Measurements from ENCODE around the gene KIAA1755. TPM values are rescaled to one million over a fixed set of nuclear protein-coding genes. Genes with fewer than 3 reads are reported as not detected.

The KIAA1755 gene
- total RNA-seq, 1 experiment from 2014 or later, result 0.44 TPM

DNA sequence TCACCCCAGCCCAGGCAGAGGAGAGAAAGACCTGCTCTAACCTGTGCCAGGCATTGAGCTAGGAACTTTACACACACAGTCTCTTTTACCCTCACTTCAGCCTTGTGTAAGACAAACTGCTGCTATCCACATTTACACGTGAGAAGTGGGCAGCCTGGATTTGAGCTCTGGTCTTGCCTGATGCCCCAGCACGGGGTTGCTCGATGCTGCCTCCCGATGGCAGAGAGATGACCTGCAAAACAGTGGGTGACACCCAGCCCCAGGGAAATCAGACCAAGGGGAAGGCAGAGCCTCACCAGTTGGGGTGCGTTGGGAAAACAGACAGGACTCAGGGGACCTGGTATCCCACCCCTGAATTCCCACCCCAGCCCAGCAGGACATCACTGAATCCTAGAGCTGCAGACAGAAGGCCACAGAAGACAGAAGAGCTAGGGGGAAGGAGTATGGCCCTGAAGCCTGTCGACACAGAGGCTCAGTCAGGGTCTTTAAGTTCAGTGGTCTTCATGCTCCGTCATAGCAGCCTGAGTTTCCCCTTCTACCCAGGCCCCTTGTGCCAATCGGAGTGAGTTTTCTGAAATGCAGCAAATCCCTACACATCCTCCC is 44.4 kb upstream of the KIAA1755 start:
- Histone ChIP-seq H2AFZ (ENCODE audit: low read length) (no peak overlapping the region), H3K36me3 (ENCODE audit: low read depth, low read length) (no peaks in the 10 kb centered on the region)
- BruUV-seq (replicated peaks), result no TSS peak

DNA sequence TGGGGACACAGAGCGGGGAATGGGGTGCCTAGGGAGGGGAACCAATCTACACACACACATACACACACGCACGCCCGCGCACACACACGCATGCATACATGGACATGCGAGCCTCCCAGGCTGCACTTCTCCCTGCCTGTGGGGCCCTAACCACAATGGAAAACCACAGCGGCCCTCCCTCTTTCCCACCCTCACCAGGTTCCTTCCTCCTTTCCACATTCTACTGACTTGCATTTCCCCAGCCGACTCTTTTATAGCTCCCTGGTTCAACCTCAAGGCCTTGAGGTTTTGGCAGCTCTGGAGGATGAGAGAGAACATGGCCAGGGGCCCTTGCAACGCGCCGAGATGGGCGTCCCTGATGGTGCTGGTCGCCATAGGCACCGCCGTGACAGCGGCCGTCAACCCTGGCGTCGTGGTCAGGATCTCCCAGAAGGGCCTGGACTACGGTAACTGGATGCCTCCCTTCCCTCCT is 43.4 kb upstream of the KIAA1755 start, which contains the start of gene BPI:
Gene BPI (plus strand): TSS at position 249 of the 472 bp plus-strand sequence. CDS start 68 bp downstream, at position 317.
- Histone ChIP-seq H3K9me3 (ENCODE audit: low read length) (no peaks in the 10 kb centered on the region), H3K4me2 (ENCODE audit: low read length) (no peak within 1 kb of the TSS), H3K9me2 (replicated peaks; ENCODE audit: low read length) (no peaks in the 10 kb centered on the region), H3K79me2 (ENCODE audit: low read length) (no peaks in the 10 kb centered on the region), H4K20me1 (ENCODE audit: low read length) (no peaks in the 10 kb centered on the region), H3K9ac (ENCODE audit: low read length) (no peak within 1 kb of the TSS), H3K4me3 (ENCODE audit: low read length) (no peak within 1 kb of the TSS), H3K27ac (ENCODE audit: low read length) (no peak within 1 kb of the TSS), H3K27me3 (ENCODE audit: low read length) (no peaks in the 10 kb centered on the region), H3K36me3 (ENCODE audit: low read depth, low read length) (no peaks in the 10 kb centered on the region), H2AFZ (ENCODE audit: low read length) (no peak within 1 kb of the TSS), H3K4me1 (ENCODE audit: insufficient read depth, low read length) (peaks cover 11% of the 10 kb centered on the region), H3F3A (ENCODE audit: low read length, unreplicated experiment) (no peaks in the 10 kb centered on the region)
- DNase-seq, result no peak
- ATAC-seq, result no peak
- intact Hi-C loops (cut with micrococcal nuclease), result no loop called here
- CTCF ChIA-PET, result interaction anchor here (0.5 to 1.3 kb wide), 2 partner anchors 105 to 805 kb away, joined by 3 read pairs; no protein-coding TSS in a partner anchor
- no TSS peak for BruUV-seq (replicated peaks)
- TF ChIP-seq EZH2 (IDR thresholded peaks at IDR 0.05; ENCODE audit: low read length, unreplicated experiment), result no peak
- no peak for TF ChIP-seq EZH2phosphoT487 (IDR thresholded peaks at IDR 0.05; ENCODE audit: borderline replicate concordance, low read length)
- TF ChIP-seq CTCF (conservative IDR thresholded peaks at IDR 0.05; ENCODE audit: low read depth, low read length), result no peak
- POLR2A ChIA-PET (ENCODE audit: unreplicated experiment), result no interaction called here

More for the DNA sequence above, 44.4 kb upstream of the KIAA1755 start:
- Histone ChIP-seq H3K4me3 (ENCODE audit: low read length) (no peak overlapping the region), H3K4me2 (ENCODE audit: low read length) (no peak overlapping the region), H3K9me3 (ENCODE audit: low read length) (no peaks in the 10 kb centered on the region), H3K79me2 (ENCODE audit: low read length) (no peaks in the 10 kb centered on the region), H3K27ac (ENCODE audit: low read length) (no peak overlapping the region), H3K4me1 (ENCODE audit: insufficient read depth, low read length) (peaks cover 7% of the 10 kb centered on the region), H4K20me1 (ENCODE audit: low read length) (no peaks in the 10 kb centered on the region), H3K9me2 (replicated peaks; ENCODE audit: low read length) (no peaks in the 10 kb centered on the region), H3K27me3 (ENCODE audit: low read length) (no peaks in the 10 kb centered on the region), H3K9ac (ENCODE audit: low read length) (no peak overlapping the region), H3F3A (ENCODE audit: low read length, unreplicated experiment) (no peaks in the 10 kb centered on the region)
- ATAC-seq (peak; percentile 64), DNase-seq (peak; percentile 64)
- ChIA-PET CTCF (interaction anchor here (0.6 to 1.4 kb wide), 3 partner anchors 30 to 257 kb away, joined by 5 to 20 read pairs (median 9); no protein-coding TSS in a partner anchor), POLR2A (ENCODE audit: unreplicated experiment) (no interaction called here)
- intact Hi-C loops (cut with micrococcal nuclease), result no loop called here
- TF ChIP-seq EZH2phosphoT487 (IDR thresholded peaks at IDR 0.05; ENCODE audit: borderline replicate concordance, low read length) (no peak), EZH2 (IDR thresholded peaks at IDR 0.05; ENCODE audit: low read length, unreplicated experiment) (no peak), CTCF (conservative IDR thresholded peaks at IDR 0.05; ENCODE audit: low read depth, low read length) (peak; percentile 79)

DNA sequence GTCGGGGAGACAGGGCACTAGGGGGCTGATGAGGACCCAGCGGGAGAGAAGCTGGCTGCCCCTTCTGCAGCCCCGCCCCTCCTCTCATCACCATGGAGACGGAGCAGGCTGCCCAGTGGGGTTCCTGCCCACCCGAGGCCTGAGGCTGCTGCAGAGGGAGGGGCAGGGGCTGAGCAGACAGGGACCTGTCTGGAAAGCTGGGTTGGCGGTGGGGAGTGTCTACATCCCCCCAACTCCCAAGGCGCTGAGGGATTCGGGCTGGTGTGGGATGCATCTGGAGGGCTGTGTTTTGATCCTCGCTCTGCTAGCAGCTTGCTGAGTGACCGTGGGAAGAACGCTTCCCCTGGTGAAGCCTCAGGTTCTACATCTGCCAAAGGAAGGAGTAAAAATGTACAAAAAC is 42.3 kb upstream of the KIAA1755 start:
- H3K9me3 ChIP-seq (ENCODE audit: low read length), result no peaks in the 10 kb centered on the region
- TF ChIP-seq CTCF (conservative IDR thresholded peaks at IDR 0.05; ENCODE audit: low read depth, low read length), result no peak
- TF ChIP-seq EZH2 (IDR thresholded peaks at IDR 0.05; ENCODE audit: low read length, unreplicated experiment), result no peak
- no peak for TF ChIP-seq EZH2phosphoT487 (IDR thresholded peaks at IDR 0.05; ENCODE audit: borderline replicate concordance, low read length)
- H3K4me2 ChIP-seq (ENCODE audit: low read length), result no peak overlapping the region
- no peak overlapping the region for H2AFZ ChIP-seq (ENCODE audit: low read length)
- POLR2A ChIA-PET (ENCODE audit: unreplicated experiment), result no interaction called here
- H4K20me1 ChIP-seq (ENCODE audit: low read length), result no peaks in the 10 kb centered on the region
- DNase-seq (no peak), ATAC-seq (no peak)
- no peaks in the 10 kb centered on the region for H3K9me2 ChIP-seq (replicated peaks; ENCODE audit: low read length)
- no peaks in the 10 kb centered on the region for H3K79me2 ChIP-seq (ENCODE audit: low read length)
- H3K27me3 ChIP-seq (ENCODE audit: low read length), result no peaks in the 10 kb centered on the region
- no peak overlapping the region for H3K4me3 ChIP-seq (ENCODE audit: low read length)
- no peak overlapping the region for H3K9ac ChIP-seq (ENCODE audit: low read length)
- no peak overlapping the region for H3K27ac ChIP-seq (ENCODE audit: low read length)
- H3K36me3 ChIP-seq (ENCODE audit: low read depth, low read length), result no peaks in the 10 kb centered on the region
- CTCF ChIA-PET, result interaction anchor here (0.6 to 1.3 kb wide), 2 partner anchors 106 to 245 kb away, joined by 3 to 8 read pairs; no protein-coding TSS in a partner anchor
- intact Hi-C loops (cut with micrococcal nuclease), result no loop called here
- no TSS peak for BruUV-seq (replicated peaks)
- peaks cover 11% of the 10 kb centered on the region for H3K4me1 ChIP-seq (ENCODE audit: insufficient read depth, low read length)
- H3F3A ChIP-seq (ENCODE audit: low read length, unreplicated experiment), result no peaks in the 10 kb centered on the region

All from PC-3 (cell line).